GM12878 (cell line): ENCODE measurements around the gene TCF4. TPM values are rescaled to one million over a fixed set of nuclear protein-coding genes. Genes with fewer than 3 reads are reported as not detected.

Experiments
- ATAC-seq: fragments of 200-7000 bp; cut with Tn5 transposase; 3 replicates; pipeline ENCODE4 v1.9.1; 2020; ENCODE audit warnings: mild to moderate bottlenecking, moderate library complexity
- BruUV-seq: library from RNA; stranded (reverse); fragments of 400-500 nt; replicated peaks from 2 replicates; lab custom pipeline; 2021; lab: Mats Ljungman, UMichigan
- CTCF ChIA-PET: fragments of 300-600 bp; sonication (Branson Sonifier 250); formaldehyde crosslinking; extraction: SDS; loops from one replicate; lab custom pipeline; 2021; ENCODE audit warnings: inconsistent platforms; lab: Yijun Ruan, JAX
- POLR2A ChIA-PET: fragments of 350-600 bp; formaldehyde crosslinking; extraction: SDS; loops from one replicate; lab custom pipeline; 2021; ENCODE audit warnings: inconsistent platforms; lab: Charles Lee
- RAD21 ChIA-PET: fragments of 300-600 bp; sonication (Branson Sonifier 250); formaldehyde crosslinking; loops from one replicate; lab custom pipeline; 2023; ENCODE audit warnings: antibody characterized with exemption; ENCODE audit not compliant: unreplicated experiment; lab: Charles Lee
- SMC1A ChIA-PET: fragments of 300-600 bp; sonication (Branson Sonifier 250); formaldehyde crosslinking; loops from one replicate; lab custom pipeline; 2023; ENCODE audit not compliant: unreplicated experiment, uncharacterized antibody; lab: Charles Lee
- DNase-seq: peaks from one replicate; pipeline ENCODE4 v3.0.0-alpha.2; 2011; ENCODE audit warnings: low read depth, low spot score
- FAIRE-seq: peaks from 3 replicates; lab custom pipeline; 2011; peaks lifted over from hg19 to GRCh38; lab: Jason Lieb, UNC
- H2AFZ ChIP-seq: 2 replicates; pipeline ENCODE4 v1.6.0; 2011; ENCODE audit warnings: low read depth, low read length, control low read depth; ENCODE audit not compliant: control insufficient read depth
- H3K27ac ChIP-seq: 2 replicates; pipeline ENCODE4 v1.5.1; 2011; ENCODE audit warnings: control low read depth; ENCODE audit not compliant: control insufficient read depth, insufficient read depth
- H3K27me3 ChIP-seq, 2 experiments: replicated peaks in 1 of 2; 2 replicates each; pipeline versions ENCODE4 v1.6.0 to v1.6.1; 2011; ENCODE audit warnings: low read length in 1 of 2; ENCODE audit not compliant: control insufficient read depth in 2 of 2, insufficient read depth in 2 of 2
- H3K36me3 ChIP-seq, 2 experiments: 2 replicates each; pipeline ENCODE4 v1.5.1; 2011; ENCODE audit warnings: low read length in 1 of 2; ENCODE audit not compliant: control insufficient read depth in 2 of 2, insufficient read depth in 2 of 2
- H3K4me1 ChIP-seq: 2 replicates; pipeline ENCODE4 v1.6.1; 2011; ENCODE audit warnings: mild to moderate bottlenecking, low read length, moderate library complexity, mixed read lengths; ENCODE audit not compliant: control insufficient read depth, insufficient read depth
- H3K4me2 ChIP-seq: 2 replicates; pipeline ENCODE4 v1.6.0; 2011; ENCODE audit warnings: control low read depth; ENCODE audit not compliant: control insufficient read depth, insufficient read depth
- H3K4me3 ChIP-seq: fragments of 200-600 bp; sonication (generic); 2 replicates; pipeline ENCODE4 v1.5.1; 2016
- H3K79me2 ChIP-seq: 2 replicates; pipeline ENCODE4 v1.6.0; 2011; ENCODE audit warnings: low read length; ENCODE audit not compliant: control insufficient read depth, insufficient read depth
- H3K9ac ChIP-seq: 2 replicates; pipeline ENCODE4 v1.8.0; 2011; ENCODE audit warnings: low read length, control low read depth, mixed read lengths; ENCODE audit not compliant: control insufficient read depth, insufficient read depth
- H3K9me3 ChIP-seq: replicated peaks from 3 replicates; pipeline ENCODE4 v1.5.1; 2011; ENCODE audit warnings: mild to moderate bottlenecking, low read length; ENCODE audit not compliant: control insufficient read depth, insufficient read depth
- H4K20me1 ChIP-seq: 2 replicates; pipeline ENCODE4 v1.6.0; 2011; ENCODE audit not compliant: control insufficient read depth, insufficient read depth
- ASH2L ChIP-seq: fragments of 300-600, 200-600 bp; sonication (generic); IDR thresholded peaks from 2 replicates; pipeline ENCODE4 v1.6.1; 2017; ENCODE audit warnings: low read depth, mild to moderate bottlenecking, borderline replicate concordance
- CBX3 ChIP-seq: fragments of 200-600 bp; sonication (generic); IDR thresholded peaks from 2 replicates; pipeline ENCODE4 v1.6.1; 2016; ENCODE audit warnings: low read depth, borderline replicate concordance
- CEBPB ChIP-seq, 2 experiments: fragments of 150-350 bp in 1 of 2; IDR thresholded peaks; 2 replicates each; pipeline ENCODE4 v1.6.1; 2012 to 2014; ENCODE audit warnings: low read depth in 2 of 2, low read length in 2 of 2, borderline replicate concordance in 1 of 2, inconsistent platforms in 1 of 2
- EP300 ChIP-seq, 2 experiments: fragments of 150-350 bp in 1 of 2; IDR thresholded peaks; 2 replicates each; pipeline ENCODE4 v1.6.1; 2011 to 2012; ENCODE audit warnings: low read depth in 2 of 2, low read length in 2 of 2, borderline replicate concordance in 1 of 2, improper control_type of control experiment in 1 of 2, inconsistent platforms in 1 of 2; ENCODE audit not compliant: control insufficient read depth in 1 of 2
- HDAC2 ChIP-seq: fragments of 200-600 bp; sonication (generic); IDR thresholded peaks from 2 replicates; pipeline ENCODE4 v1.6.1; 2017
- NR2C2 ChIP-seq: IDR thresholded peaks from 2 replicates; pipeline ENCODE4 v1.6.1; 2011; ENCODE audit warnings: borderline replicate concordance, low read depth; ENCODE audit not compliant: control insufficient read depth, insufficient read length
- SP1 ChIP-seq: IDR thresholded peaks from one replicate; pipeline ENCODE4 v1.6.1; 2011; ENCODE audit warnings: low read depth, low read length
- STAT1 ChIP-seq: fragments of 450-650 bp; conservative IDR thresholded peaks from 2 replicates; pipeline ENCODE4 v1.6.1; 2014; ENCODE audit warnings: antibody characterized with exemption, mild to moderate bottlenecking
- ZNF384 ChIP-seq: IDR thresholded peaks from 2 replicates; pipeline ENCODE4 v1.6.1; 2012; ENCODE audit warnings: low read depth, mild to moderate bottlenecking, low read length, improper control_type of control experiment, borderline replicate concordance
- ZNF622 ChIP-seq: fragments of 450-650 bp; IDR thresholded peaks from 2 replicates; pipeline ENCODE4 v1.6.1; 2017; ENCODE audit warnings: mild to moderate bottlenecking, inconsistent platforms
- WGBS: methylation state at CpG from one replicate; pipeline ENCODE4 v1.1.6; 2016; ENCODE audit warnings: low lambda C conversion rate; ENCODE audit not compliant: insufficient replicate concordance, insufficient coverage; ENCODE audit errors: missing lambda C conversion rate; 5-methylcytosine and 5-hydroxymethylcytosine counted together
- in situ Hi-C: fragments of 300-500 bp; cut with MboI; formaldehyde crosslinking; loops from 9 replicates; pipeline ENCODE4 v1.14.3; 2018; ENCODE audit warnings: mixed read lengths
- intact Hi-C: fragments of 100-400 bp; cut with micrococcal nuclease; formaldehyde crosslinking; loops from one replicate; pipeline ENCODE4 v1.14.2; 2022; ENCODE audit not compliant: unreplicated experiment
- polyA plus RNA-seq, 11 experiments: library from polyadenylated mRNA; depleted of rRNA in 4 of 11; unstranded in 6 of 11; stranded (reverse) in 5 of 11; fragments of >200 nt; fragmentation: Nextera tagmentation in 4 of 11; fragmentation: Illumina TruSeq in 1 of 11; extraction: Ambion mirVana in 4 of 11; extraction: Trizol in 1 of 11; gene quantifications; 1 replicate in 1 of 11; 2 replicates in 10 of 11; pipeline versions ENCODE4 v1.2.1 to v1.2.3, GENCODE V29; 2011 to 2016; ENCODE audit warnings: inconsistent platforms in 2 of 11, missing spikeins in 2 of 11, low read depth in 1 of 11
- total RNA-seq, 4 experiments: library from RNA; depleted of rRNA in 3 of 4; stranded (reverse); fragments of >200 nt in 3 of 4; fragmentation: Illumina TruSeq in 1 of 4; extraction: Trizol in 1 of 4; gene quantifications; 2 replicates each; pipeline versions ENCODE4 v1.2.1 to v1.2.3, GENCODE V29; 2013 to 2021
- TF ChIP-seq, protein P1 (sequence below): IDR thresholded peaks from 2 replicates; pipeline ENCODE4 v1.6.1; 2011; ENCODE audit warnings: mild to moderate bottlenecking, low read depth, low read length, moderate library complexity; ENCODE audit not compliant: insufficient replicate concordance
- TF ChIP-seq, protein P2 (sequence below): fragments of 450-650 bp; IDR thresholded peaks from 2 replicates; pipeline ENCODE4 v1.6.1; 2017; ENCODE audit warnings: mild to moderate bottlenecking, low read depth, inconsistent platforms; ENCODE audit not compliant: poor library complexity, severe bottlenecking

The TCF4 gene
- total and polyA plus RNA-seq, 10 of the 15 experiments (the other 5 are each of a cell fraction or from before 2014, with no cell fraction given) = 15.2 to 94.0 (median 31.5) TPM

DNA sequence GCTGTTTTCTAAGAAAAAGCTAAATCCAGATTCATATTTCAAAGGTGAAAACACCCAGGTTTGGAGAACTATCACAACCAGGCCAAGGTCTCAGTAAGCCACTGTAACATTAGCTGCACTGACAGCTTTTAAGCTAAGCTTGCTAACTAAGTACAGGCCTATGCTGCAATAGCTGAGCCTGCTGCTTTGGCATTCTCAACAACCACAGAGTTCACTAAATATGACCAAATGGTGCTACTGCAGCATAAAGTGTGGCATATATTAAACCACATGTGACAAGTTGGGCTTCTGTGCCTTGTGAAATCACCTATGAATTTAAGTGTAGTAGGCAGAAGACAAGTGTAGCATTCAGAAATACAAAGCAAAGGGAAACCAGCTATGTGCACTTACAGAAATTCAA is 206.7 kb downstream of the TCF4 start:
- Histone ChIP-seq H3K27ac (no peak overlapping the region), H4K20me1 (no peaks in the 10 kb centered on the region)
- no peak for FAIRE-seq
- SMC1A ChIA-PET = interaction anchor here (1.5 kb wide), 1 partner anchor 146 kb away, joined by 11 read pairs; no protein-coding TSS in a partner anchor
- DNase-seq = no peak
- ATAC-seq = no peak
- TF ChIP-seq ASH2L (no peak), CEBPB (IDR thresholded peaks at IDR 0.05; ENCODE audit: borderline replicate concordance in 1 of 2, low read depth in 2 of 2, low read length in 2 of 2) (no peak)
- TF ChIP-seq, all 136 proteins: peak for 0
- H3K27me3 ChIP-seq = no peaks in the 10 kb centered on the region
- peaks cover 4% of the 10 kb centered on the region for H3K9me3 ChIP-seq
- CTCF ChIA-PET = interaction anchor here (0.6 to 2.8 kb wide), 5 partner anchors 18 to 147 kb away, joined by 3 to 10 read pairs (median 3); no protein-coding TSS in a partner anchor
- H3K4me3 ChIP-seq = no peak overlapping the region
- no peaks in the 10 kb centered on the region for H3K36me3 ChIP-seq
- BruUV-seq = no TSS peak
- intact Hi-C loops = no loop called here
- RAD21 ChIA-PET = no interaction called here
- H2AFZ ChIP-seq = no peak overlapping the region
- H3K9ac ChIP-seq = no peak overlapping the region
- no peak overlapping the region for H3K4me2 ChIP-seq
- peaks cover 1% of the 10 kb centered on the region for H3K4me1 ChIP-seq
- in situ Hi-C loops = no loop called here
- no peaks in the 10 kb centered on the region for H3K79me2 ChIP-seq
- POLR2A ChIA-PET = no interaction called here

DNA sequence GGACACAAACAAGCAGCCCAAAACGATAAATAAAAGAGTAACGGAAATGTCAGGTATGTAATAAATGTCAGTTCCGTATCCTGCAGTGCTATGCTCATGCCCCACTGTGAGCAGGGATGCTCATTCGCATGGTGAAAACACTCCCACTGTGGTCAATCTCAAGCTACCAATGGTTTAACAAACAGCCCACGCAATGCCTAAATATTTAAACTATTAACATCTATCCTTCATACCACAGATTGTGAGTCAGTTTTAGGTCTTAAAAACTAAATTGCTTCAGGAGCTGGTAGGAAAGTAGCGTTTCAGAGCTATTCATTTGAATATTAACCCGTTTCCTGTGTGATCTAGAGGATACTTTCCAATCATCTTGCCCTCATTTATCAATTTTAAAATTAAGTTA is 207.4 kb downstream of the TCF4 start:
- POLR2A ChIA-PET = no interaction called here
- no peak for TF ChIP-seq ZNF622
- TF ChIP-seq HDAC2 = no peak
- TF ChIP-seq EP300 (IDR thresholded peaks at IDR 0.05; ENCODE audit: borderline replicate concordance in 1 of 2, control insufficient read depth in 1 of 2, low read depth in 2 of 2, low read length in 2 of 2) = no peak
- TF ChIP-seq NR2C2 = no peak
- TF ChIP-seq, protein P1, sequence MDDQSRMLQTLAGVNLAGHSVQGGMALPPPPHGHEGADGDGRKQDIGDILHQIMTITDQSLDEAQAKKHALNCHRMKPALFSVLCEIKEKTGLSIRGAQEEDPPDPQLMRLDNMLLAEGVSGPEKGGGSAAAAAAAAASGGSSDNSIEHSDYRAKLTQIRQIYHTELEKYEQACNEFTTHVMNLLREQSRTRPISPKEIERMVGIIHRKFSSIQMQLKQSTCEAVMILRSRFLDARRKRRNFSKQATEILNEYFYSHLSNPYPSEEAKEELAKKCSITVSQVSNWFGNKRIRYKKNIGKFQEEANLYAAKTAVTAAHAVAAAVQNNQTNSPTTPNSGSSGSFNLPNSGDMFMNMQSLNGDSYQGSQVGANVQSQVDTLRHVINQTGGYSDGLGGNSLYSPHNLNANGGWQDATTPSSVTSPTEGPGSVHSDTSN = no peak
- TF ChIP-seq, protein P2, sequence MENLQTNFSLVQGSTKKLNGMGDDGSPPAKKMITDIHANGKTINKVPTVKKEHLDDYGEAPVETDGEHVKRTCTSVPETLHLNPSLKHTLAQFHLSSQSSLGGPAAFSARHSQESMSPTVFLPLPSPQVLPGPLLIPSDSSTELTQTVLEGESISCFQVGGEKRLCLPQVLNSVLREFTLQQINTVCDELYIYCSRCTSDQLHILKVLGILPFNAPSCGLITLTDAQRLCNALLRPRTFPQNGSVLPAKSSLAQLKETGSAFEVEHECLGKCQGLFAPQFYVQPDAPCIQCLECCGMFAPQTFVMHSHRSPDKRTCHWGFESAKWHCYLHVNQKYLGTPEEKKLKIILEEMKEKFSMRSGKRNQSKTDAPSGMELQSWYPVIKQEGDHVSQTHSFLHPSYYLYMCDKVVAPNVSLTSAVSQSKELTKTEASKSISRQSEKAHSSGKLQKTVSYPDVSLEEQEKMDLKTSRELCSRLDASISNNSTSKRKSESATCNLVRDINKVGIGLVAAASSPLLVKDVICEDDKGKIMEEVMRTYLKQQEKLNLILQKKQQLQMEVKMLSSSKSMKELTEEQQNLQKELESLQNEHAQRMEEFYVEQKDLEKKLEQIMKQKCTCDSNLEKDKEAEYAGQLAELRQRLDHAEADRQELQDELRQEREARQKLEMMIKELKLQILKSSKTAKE = no peak
- no peak for TF ChIP-seq ZNF384
- no peak for TF ChIP-seq CBX3
- no peak for TF ChIP-seq SP1
- TF ChIP-seq STAT1 = no peak

More for the DNA sequence above, 207.4 kb downstream of the TCF4 start:
- ChIA-PET CTCF (interaction anchor here (1.3 to 2.8 kb wide), 3 partner anchors 17 to 146 kb away, joined by 3 to 10 read pairs (median 4); no protein-coding TSS in a partner anchor), RAD21 (no interaction called here), SMC1A (no interaction called here)
- peaks cover 5% of the 10 kb centered on the region for H3K4me1 ChIP-seq
- FAIRE-seq (no peak), ATAC-seq (no peak), DNase-seq (no peak)
- H3K27ac ChIP-seq = no peak overlapping the region
- no peak overlapping the region for H3K4me3 ChIP-seq
- BruUV-seq = no TSS peak
- intact Hi-C loops (no loop called here), in situ Hi-C loops (no loop called here)
- WGBS = 81% methylated on average over 7 of the region's 7 CpGs
- H3K36me3 ChIP-seq = no peaks in the 10 kb centered on the region
- H4K20me1 ChIP-seq = no peaks in the 10 kb centered on the region
- H3K4me2 ChIP-seq = no peak overlapping the region
- no peaks in the 10 kb centered on the region for H3K79me2 ChIP-seq
- H3K9ac ChIP-seq = no peak overlapping the region
- no peaks in the 10 kb centered on the region for H3K27me3 ChIP-seq
- H2AFZ ChIP-seq = no peak overlapping the region
- H3K9me3 ChIP-seq = peaks cover 4% of the 10 kb centered on the region
